ENCODE results near the gene MRPL39.

The MRPL39 gene

GRCh38 chr21:25614441-25614840 is 7.2 kb upstream of the MRPL39 start:
- no peak for DNase-seq (ENCODE audit: low read depth)

DNA sequence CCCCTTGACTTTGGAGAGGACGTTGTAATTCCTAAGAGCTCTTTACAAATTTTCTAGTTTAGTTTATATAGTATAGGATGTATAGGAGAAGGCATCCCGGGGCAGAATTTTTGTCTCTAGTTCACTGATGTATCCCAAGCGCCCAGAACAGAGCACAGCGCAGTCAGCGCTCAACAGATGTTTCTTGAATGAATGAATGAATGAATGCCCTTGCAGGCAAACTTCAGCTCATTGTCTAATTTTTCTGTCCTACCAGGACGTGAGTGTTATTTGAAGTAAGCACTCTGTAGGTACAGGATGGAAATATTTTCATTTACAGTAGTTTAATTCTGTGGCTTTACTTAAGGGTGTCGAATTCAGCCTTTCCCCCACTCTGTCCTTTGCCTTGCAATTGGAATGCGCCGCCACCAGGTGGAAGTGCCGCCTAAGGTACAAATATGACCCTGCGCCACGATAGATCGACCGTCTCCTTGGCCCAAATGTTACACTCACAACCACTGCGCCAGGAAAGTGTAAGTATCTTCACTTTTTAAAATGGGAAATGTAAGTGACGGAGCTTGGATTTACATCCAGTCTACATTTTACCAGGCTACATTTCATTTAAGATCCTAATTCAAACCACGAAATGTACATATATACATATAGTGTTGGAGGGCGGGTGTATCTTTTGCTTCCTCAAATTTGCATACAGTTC is 910 bp upstream of the MRPL39 start:
- peak; percentile 56 for DNase-seq (ENCODE audit: low read depth)

DNA sequence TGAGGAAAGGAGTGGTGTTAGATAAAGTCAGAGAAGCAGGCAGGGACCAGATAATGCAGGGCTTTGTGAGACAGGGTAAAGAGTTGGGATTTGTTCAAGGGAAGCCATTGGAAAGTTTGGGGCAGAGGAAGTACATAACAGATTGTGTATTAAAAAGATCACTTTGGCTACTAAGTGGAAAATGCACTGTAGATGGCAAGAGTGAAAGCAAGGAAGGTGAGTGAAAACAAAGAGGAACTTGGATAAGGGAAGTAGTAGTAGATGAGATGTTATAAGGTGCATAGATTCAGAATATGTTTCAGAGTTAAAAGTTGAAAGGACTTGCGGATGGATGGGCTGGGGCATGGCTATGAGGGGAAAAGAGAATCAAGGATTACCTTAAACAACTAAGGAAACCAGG is 17.4 kb downstream of the MRPL39 start:
- DNase-seq (ENCODE audit: low read depth), result no peak

DNA sequence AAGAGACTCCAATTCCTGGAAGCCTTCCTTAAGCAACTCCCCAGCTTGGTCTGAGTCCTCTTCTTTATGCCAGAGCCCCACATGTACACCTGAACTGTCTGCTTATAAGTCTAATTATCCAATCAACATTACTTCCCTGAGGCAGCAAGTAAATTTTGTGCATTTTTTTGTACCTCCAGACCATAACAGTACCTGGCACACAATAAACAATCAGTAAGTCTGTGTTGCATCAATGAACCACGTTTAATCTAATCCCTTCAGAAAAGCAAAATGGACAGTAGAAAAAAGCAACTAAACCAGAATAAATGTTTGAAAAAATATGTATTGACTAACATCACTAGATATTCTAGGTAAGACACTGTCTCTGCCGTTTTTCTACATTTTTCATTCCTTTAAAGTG is 20.5 kb downstream of the MRPL39 start:
- DNase-seq (ENCODE audit: low read depth), result no peak

DNA sequence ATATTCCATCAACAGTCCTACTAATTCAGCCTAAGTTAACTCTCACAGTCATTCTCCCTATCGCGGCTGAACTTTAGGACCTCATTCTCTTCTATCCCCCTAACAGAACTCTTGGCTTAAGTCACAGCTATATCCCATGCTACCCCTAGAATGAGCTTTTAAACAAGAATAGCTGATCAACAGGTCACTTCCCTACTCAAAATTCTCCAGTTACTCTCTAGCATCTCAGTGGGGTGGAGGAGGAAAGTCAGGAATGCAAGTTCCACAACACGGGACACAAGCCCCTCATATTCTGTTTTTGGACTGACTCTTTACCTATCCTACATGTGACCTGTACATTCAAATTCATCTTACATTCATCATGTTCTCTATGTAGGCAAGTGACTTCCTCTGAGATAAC is 21.0 kb downstream of the MRPL39 start:
- no peak for DNase-seq (ENCODE audit: low read depth)

DNA sequence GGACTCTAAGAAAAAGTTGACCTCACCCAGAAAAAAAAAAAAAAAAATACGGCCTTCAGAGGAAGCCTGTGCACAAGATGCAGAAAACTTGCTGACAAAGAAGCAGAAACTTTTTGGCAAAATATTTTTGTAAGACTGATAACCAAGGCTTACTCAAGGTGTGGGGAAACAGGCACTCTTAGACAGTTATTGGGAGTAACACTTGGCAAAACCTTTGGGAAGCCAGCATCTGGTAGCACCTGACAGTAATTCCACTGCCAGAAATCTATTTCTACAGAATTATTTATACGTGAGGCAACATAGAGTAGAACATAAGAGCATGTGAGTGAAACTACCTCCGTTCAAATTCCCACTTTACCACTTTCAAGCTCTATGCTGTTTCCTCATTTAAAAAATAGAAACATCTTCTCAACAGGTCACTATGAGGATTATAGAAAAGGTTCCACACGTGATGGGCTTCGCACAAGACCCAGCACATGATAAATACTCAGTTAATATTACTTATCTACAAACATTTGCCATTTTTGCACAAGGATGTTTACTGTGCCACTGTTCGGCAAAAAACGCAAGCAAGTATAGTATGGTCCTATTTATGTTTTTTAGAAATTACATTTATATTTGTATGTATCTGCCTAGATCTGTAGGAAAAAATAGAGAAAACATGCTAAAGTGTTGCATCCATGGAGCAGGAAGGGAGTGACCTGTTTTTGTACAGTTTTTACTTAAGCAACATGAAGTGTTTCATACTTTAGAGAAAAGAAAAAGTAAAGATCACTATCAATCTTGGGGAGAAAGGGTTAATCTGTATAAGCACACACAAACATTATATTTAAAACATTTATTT is 22.2 kb downstream of the MRPL39 start:
- no peak for DNase-seq (ENCODE audit: low read depth)

DNA sequence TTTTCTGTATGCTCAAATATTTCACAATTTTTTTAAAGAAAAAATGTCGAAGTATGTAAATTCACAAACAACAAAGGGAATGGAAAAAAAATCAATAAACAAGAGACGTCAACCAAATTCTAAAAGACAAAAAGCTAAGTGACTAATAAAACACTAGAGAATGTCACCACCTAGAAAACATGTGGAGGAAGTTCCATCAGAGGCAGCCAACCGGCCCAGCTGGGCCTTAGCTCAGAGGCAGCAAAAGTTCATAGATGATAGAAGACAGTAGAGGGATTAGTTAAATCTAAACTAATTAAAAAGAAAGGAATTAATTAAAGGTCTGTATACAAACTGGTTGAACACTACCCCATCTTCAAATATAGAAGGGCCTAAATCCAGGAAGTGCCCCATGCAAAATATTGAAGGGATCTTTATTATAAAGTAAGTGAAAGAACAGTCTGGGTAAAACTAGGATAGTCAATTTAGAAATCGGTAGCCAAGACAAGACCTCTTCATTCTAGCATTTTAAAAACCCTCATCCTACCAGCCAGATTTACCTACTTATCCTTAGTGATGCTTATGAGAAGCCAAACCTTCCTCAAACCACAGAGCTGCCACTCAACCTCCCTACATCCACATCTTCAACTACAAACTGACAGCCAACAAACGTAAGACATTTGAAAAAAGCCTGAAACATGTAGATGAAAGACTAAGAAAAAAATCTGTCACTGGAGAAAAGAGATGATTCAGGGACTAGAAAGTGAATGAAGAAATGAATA is 23.7 kb downstream of the MRPL39 start:
- DNase-seq (ENCODE audit: low read depth), result no peak

DNA sequence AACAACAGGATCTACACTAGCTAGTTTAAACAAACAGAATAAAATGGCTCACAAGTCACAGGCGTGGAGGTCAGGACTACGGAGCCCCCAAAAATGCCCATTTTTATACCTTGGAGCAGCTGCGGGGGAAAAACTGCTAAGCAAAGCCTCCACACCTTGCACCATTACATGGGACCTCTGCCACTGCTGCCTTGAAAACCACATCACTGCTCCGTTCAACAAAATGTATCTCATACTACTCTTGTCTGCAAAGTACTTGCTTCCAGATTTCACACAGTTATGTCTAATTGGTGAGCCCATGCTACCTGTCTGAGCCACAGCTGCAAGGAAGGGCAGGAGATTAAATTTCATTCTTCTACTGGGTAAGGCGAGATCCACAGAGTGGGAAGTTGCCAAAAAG is 24.4 kb downstream of the MRPL39 start:
- no peak for DNase-seq (ENCODE audit: low read depth)

DNA sequence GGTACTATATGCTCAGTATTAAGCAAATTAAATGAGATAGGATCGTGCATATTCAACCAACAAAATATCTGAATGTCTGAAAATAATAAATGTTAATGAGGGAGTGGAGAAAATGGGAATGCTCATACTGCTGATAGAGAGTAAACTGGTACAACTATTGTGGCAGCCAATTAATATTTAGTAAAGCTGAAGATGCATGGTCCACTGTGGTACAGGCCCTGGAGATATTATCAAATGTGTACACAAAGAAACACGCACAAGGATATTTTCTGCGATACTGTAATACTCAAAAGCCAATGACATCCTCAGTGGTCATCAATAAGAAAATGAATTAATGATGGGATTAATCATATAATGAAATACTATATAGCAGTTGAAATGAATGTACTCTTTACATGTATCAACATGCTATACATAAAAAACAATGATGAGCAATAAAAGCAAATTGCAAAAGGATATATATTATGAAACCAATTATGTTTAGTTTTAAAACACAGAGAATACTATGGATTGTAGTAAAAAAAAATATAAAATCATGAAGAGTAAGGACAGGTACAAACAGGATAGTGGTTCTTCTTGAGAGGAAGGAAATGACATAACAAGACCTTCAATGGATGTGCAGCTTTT is 25.0 kb downstream of the MRPL39 start:
- no peak for DNase-seq (ENCODE audit: low read depth)

DNA sequence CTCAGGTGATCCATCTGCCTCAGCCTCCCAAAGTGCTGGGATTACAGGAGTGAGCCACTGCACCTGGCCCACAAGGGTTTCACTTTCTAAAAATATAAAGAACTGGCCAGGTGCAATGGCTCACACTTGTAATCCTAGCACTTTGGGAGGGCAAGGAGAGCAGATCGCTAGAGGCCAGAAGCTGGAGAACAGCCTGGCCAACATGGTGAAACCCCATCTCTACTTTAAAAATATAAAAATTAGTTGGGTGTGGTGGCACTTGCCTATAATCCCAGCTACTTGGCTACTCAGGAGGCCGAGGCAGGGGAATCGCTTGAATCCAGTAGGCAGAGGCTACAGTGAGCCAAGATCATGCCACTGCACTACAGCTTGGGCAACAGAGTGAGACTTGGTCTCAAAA is 25.7 kb downstream of the MRPL39 start:
- DNase-seq (ENCODE audit: low read depth), result no peak

DNA sequence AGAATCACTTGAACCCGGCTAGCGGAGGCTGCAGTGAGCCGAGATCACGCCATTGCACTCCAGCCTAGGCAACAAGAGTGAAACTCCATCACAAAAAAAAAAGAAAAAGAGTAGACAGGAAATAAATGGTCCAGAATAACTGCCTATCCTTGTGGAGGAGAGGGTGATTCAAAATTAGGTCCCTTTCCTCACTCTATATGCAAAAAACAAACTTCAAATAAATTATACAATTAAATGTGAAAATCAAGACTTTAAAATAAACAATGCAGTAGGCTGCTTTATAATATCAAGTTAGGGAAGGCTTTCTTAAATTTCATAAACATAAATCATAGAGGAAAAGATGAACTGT is 26.4 kb downstream of the MRPL39 start:
- DNase-seq (ENCODE audit: low read depth), result no peak

DNA sequence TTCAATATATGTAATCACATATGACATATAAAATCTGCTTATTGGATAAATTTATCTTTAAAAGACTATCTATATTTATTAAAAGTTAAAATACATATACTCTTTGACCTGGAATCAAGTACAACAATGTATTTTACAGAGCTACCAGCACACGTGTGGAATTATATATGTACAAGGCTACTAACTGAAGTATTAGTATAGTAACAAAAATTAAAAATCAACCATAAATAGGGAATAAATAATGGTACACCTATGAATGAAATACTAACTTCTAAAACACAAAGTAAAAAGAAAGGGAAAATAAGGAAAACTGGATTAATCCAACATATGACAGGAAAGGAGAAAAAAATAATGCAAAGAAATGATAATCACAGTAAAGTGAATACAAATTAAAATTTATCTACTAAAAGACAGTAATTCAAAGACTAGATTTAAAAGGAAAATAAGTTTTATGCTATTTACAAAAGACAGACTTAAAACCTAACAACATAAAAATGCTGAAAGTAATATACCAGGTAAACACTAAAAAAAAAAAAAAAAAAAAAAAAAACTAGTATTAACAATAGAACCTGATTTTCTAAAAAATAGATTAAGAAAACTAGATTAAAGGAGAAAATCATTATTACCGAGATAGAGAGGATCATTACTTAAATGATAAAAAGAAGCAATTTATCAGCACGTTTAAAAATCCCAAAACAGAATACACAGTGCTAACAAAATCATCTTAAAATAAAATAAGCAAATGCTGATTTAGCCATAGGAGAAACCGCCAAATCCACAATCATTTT is 27.9 kb downstream of the MRPL39 start:
- no peak for DNase-seq (ENCODE audit: low read depth)

GRCh38 chr21:25578056-25578961 is 29.0 kb downstream of the MRPL39 start:
- DNase-seq (ENCODE audit: low read depth), result peak; percentile 51

- DNase-seq (ENCODE audit: low read depth), result no peak
These were observed 29.7 kb downstream of the MRPL39 start for GRCh38 chr21:25577424-25578055.

GRCh38 chr21:25573409-25574206 is 33.7 kb downstream of the MRPL39 start:
- DNase-seq (ENCODE audit: low read depth), result peak; percentile 56

DNA sequence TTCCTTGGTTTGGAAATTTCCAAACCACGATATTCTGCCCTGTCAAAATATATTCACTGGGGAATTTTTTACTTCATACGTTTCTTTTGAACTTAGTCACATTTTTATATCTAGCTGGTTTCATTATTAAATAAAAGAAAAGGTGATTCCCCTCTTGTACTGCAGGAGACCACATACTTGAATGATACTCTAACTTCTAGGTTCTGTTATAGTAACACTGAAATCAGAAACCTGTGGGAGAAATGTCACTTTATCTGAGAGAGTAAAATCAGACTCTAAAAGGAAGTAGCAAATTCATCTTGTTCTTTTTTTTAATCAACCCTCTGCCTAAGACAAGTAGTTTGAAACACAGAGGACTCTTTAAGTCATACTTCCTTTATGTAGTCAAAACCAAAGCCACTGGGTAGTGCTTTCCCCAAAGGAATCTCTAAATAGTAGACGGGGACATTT is 34.4 kb downstream of the MRPL39 start:
- DNase-seq (ENCODE audit: low read depth), result no peak

GRCh38 chr21:25571726-25572121 is 35.6 kb downstream of the MRPL39 start:
- no peak for DNase-seq (ENCODE audit: low read depth)

- no peak for DNase-seq (ENCODE audit: low read depth)
These were observed 37.6 kb downstream of the MRPL39 start for GRCh38 chr21:25569711-25570110.

DNA sequence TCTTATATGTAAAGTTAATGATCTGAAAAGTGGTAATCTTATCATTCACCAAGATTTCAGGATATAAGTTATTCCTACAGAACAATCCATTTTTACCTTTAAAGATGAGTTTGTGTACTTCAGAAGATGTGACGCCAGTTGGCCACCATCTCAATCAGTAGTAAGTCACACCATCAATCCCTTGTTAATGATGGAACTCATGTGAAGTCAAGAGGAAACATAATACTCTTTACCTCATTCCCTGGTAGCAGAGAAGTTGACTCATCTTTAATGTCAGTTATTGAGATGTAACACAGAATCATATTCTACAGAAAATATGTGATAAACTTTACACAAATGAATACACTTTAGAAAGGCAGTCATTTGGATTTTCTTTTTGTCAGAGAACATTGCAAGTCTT is 38.2 kb downstream of the MRPL39 start:
- DNase-seq (ENCODE audit: low read depth), result no peak

All from stimulated activated CD8-positive, alpha-beta memory T cell treated with anti-CD3 and anti-CD28 coated beads, Interleukin-4, amount 100 ng/mL, for 24 hours (primary cell).